GM15510 (cell line): Measurements from ENCODE around the gene TEX54.

ENCODE experiments used
- POLR2A ChIP-seq: IDR thresholded peaks from 3 replicates; pipeline ENCODE4 v1.6.1; 2011; ENCODE audit warnings: borderline replicate concordance; ENCODE audit not compliant: insufficient read length; ENCODE audit errors: extremely low read depth

The TEX54 gene

GRCh38 chr11:62844154-62844553 lies 11.5 kb upstream of the TEX54 start:
- no peak for TF ChIP-seq POLR2A

DNA sequence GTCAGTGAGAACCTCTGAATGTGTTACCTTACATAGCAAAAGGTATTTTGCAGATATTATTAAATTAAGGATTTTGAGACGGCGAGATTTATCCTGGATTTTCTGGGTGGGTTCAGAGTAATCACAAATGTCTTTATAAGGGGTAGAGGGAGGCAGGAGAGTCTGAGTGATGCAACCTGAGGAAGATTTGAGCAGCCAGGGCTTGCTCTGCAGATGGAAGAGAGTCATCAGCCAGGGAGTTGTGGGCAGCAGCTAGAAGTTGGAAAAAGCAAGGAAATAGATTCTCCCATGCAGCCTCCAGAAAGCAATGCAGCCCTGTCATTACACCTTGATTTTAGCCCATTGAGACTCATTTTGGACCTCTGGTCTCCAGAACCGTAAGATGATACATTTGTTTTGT lies 10.8 kb upstream of the TEX54 start:
- no peak for TF ChIP-seq POLR2A

DNA sequence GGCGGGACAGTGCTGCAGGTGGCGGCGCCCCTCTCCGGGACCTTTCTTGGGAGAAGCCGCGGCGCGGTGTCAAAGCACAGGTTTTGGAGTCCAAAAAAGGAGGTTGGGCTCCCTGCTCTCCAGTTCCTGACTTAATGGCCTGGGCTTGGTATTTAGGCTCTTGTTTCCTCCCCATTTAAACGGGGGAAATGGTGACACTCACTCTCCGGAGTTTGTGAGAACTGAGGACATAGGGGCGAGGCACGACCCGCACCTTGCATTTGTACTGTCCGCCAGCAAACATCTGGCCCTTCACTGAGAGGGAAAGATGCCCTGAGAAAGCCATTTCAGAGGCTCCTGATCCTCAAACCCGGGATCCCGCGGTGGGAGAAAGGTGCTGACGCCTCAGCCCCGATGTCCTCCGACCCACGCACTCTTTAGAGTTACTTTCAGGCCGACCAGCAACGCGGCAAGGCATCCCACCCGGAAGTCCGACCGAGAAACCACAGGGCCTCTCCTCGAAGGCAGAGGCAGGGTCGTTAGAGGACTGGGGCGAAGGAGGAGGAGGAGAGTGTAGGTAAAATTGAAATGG lies 9.6 kb upstream of the TEX54 start:
- no peak for TF ChIP-seq POLR2A

DNA sequence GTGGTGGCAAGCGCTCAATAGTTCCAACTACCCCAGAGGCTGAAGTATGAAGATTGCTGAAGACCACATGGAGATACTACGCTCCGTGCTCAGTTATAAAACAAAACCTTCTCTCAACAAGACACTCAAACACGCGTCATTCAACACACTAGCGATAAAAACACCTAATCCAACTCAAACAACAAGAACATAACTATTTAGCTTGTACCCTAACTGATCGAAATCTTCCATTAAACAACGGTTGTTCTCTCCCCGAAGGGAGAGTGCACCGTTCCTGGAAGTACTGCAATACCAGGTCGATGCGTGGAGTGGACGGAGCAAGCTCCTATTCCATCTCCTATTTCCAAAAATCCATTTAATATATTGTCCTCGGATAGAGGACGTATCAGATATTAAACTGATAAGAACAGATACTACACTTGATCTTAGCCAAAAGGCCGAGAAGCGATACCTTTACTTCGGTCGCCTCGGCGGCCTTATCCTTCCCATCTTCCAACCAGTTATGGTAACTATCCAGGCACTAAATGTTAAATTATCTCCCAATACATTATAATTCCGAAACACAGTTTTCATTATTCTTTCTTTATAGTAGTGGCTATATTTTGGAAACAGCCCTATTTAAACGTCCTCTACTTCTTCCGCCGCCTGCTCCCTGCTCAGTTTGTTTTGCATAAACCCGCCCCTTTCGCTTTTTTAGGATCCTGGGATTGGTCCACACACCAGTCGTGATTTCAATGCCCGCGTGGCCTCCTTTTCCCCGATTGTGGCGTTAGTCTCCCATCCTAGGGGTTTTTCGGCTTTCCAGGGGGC lies 8.9 kb upstream of the TEX54 start:
- peak; percentile 99 for TF ChIP-seq POLR2A

GRCh38 chr11:62839050-62839945 lies 6.7 kb upstream of the TEX54 start, which contains the start of gene WDR74:
Gene WDR74, minus strand, starts transcription at chr11:62839590. Its CDS starts 20 bp downstream, at chr11:62839570.
- TF ChIP-seq POLR2A = peak; percentile 92

DNA sequence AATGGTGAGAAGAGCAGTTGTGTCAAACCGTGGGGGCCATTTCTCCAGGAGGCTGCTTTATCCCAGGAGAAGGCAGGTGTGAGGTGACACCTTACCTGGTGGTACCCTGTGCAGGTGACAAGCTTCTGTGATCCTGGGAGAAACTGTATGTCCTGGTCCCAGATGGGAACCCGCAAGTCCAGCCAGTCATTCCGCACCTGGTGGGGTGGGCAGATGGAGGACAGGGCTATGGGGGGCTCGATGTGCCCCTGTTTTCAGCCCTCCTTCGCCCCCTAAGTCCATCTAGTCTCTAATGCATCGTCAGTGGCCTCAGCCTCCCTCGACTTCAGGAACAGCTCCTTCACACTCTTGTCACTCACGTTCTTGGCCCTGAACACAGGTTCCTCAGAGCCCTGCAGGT lies 2.7 kb upstream of the TEX54 start:
- no peak for TF ChIP-seq POLR2A

GRCh38 chr11:62831520-62832335 lies 913 bp downstream of the TEX54 start, which contains the start of gene STX5:
Gene STX5, minus strand, starts transcription at chr11:62832051. Its CDS starts 808 bp downstream, at chr11:62831243.
- peak; percentile 68 for TF ChIP-seq POLR2A

GRCh38 chr11:62830904-62831519 lies 1.6 kb downstream of the TEX54 start:
- no peak for TF ChIP-seq POLR2A

- TF ChIP-seq POLR2A = no peak
These were observed 9.0 kb downstream of the TEX54 start for GRCh38 chr11:62823677-62824076.

DNA sequence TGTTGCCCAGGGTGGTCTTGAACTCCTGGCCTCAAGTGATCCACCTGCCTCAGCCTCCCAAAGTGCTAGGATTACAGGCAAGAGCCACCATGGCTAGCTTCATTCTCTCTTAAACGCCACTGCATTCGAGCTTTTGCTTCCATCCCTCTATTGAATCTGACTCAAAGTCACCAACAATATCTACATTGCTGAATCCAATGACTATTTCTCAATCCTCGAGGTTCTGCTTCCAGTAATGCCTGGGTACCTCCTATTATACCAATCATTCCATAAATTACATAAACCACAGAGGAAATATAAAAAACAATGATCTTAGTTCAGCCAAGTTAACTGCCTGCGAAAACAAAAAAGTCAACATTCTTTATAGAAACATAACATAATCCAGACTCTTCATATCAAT lies 15.5 kb downstream of the TEX54 start:
- TF ChIP-seq POLR2A = no peak

DNA sequence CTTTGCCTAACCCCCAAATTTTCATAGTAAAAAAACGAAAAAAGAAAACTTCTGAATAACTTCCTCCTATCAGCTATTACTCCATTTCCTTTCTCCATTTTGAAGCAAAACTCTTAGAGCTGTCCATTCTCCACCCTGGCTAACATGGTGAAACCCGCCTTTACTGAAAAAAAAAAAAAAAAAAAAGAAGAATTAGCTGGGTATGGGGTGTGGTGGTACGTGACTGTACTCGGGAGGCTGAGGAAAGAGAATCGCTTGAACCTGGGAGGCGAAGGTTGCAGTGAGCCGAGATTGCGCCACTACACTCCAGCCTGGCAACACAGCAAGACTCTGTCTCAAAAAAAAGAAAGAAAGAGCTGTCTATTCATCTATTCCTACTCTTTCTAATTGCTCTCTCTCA lies 16.1 kb downstream of the TEX54 start:
- no peak for TF ChIP-seq POLR2A

DNA sequence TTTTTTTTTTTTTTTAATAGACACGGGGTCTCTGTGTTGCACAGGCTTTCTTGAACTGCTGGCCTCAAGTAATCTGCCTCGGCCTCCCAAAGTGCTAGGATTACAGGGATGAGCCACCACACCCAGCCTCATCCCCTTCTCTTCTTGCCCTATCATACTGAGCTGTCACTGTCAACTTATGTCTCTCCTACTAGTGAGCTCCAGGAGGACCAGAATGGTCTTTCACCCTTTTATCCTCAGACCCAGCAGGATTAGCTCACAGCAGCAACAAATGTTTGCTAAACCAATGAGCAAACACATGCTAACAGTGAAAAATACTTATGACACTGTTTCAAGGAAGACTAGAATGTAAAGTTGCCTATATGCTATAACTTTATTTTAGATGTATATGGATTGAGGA lies 21.0 kb downstream of the TEX54 start:
- TF ChIP-seq POLR2A = no peak

DNA sequence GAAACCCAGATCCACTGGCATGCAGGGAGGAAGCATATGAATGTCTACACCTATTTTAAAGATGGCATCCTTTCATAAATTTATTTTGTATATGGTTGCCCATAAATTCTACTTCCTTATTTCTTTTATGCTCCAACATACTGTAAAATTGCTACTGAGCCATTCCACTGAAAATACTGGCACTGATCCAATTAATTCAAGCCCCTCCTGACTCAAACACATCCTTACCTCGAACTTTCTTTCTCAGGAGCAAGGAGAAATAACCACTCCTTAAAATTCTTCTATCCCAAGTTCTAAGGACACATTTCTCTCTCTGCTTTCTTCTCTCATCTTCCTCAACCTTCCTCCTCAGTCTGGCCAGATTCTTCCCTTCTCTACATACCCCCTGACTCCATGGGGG lies 21.9 kb downstream of the TEX54 start:
- no peak for TF ChIP-seq POLR2A

GRCh38 chr11:62806611-62807121 lies 26.0 kb downstream of the TEX54 start:
- TF ChIP-seq POLR2A = no peak
